Prostate gland (tissue), 2 donors: ENCODE data around the gene MORC3. TPM values are rescaled to one million over a fixed set of nuclear protein-coding genes. Genes with fewer than 3 reads are reported as not detected.

Source experiments
- DNase-seq: peaks from one replicate; pipeline ENCODE4 v3.0.0-alpha.2; 2019; ENCODE audit warnings: low spot score
- H3K27ac ChIP-seq, 2 donors: fragments of 200-600 bp; sonication (generic); 2 replicates each; pipeline ENCODE4 v1.5.1; 2017 to 2019
- H3K27me3 ChIP-seq: fragments of 200-600 bp; sonication (generic); replicated peaks from 2 replicates; pipeline ENCODE4 v1.5.1; 2019; ENCODE audit not compliant: insufficient read depth
- H3K36me3 ChIP-seq, 2 donors: fragments of 200-600 bp; sonication (generic); 1 replicate in 1 of 2; 2 replicates in 1 of 2; pipeline versions ENCODE4 v1.5.1 to v1.8.1; 2017 to 2019
- H3K4me1 ChIP-seq: fragments of 200-600 bp; sonication (generic); replicated peaks from 2 replicates; pipeline ENCODE4 v1.5.1; 2019
- H3K4me3 ChIP-seq, 2 donors: fragments of 200-600 bp; sonication (generic); 2 replicates each; pipeline ENCODE4 v1.5.1; 2017 to 2019
- H3K9me3 ChIP-seq: fragments of 200-600 bp; sonication (generic); 2 replicates; pipeline ENCODE4 v1.5.1; 2017
- POLR2A ChIP-seq: fragments of 450-650 bp; IDR thresholded peaks from one replicate; pipeline ENCODE4 v1.6.1; 2016; ENCODE audit warnings: antibody characterized with exemption, mild to moderate bottlenecking
- POLR2AphosphoS5 ChIP-seq: sonication (generic); formaldehyde crosslinking; IDR thresholded peaks from one replicate; pipeline ENCODE4 v1.6.1; 2017; ENCODE audit warnings: antibody characterized with exemption
- WGBS: methylation state at CpG from one replicate; pipeline ENCODE4 v1.1.5; 2018; 5-methylcytosine and 5-hydroxymethylcytosine counted together
- intact Hi-C: fragments of 100-400 bp; cut with DNase I; formaldehyde crosslinking; loops from one replicate; pipeline ENCODE4 v1.14.2; 2022
- total RNA-seq, 2 donors: library from RNA; depleted of rRNA; stranded (reverse); fragments of >200 nt; gene quantifications; one replicate each; pipeline ENCODE4 v1.1.0, GENCODE V29; 2016
- TF ChIP-seq, protein P1 (sequence below), 4 experiments: fragments of 200-600 bp in 2 of 4; fragments of 450-650 bp in 2 of 4; sonication (generic) in 2 of 4; IDR thresholded peaks; 1 replicate in 3 of 4; 2 replicates in 1 of 4; pipeline ENCODE4 v1.5.1; 2016 to 2019; ENCODE audit warnings: antibody characterized with exemption in 4 of 4, mild to moderate bottlenecking in 2 of 4, moderate library complexity in 2 of 4

MORC3 gene
- total RNA-seq, 2 donors from 2014 or later, result 34.8 to 42.0 TPM

DNA sequence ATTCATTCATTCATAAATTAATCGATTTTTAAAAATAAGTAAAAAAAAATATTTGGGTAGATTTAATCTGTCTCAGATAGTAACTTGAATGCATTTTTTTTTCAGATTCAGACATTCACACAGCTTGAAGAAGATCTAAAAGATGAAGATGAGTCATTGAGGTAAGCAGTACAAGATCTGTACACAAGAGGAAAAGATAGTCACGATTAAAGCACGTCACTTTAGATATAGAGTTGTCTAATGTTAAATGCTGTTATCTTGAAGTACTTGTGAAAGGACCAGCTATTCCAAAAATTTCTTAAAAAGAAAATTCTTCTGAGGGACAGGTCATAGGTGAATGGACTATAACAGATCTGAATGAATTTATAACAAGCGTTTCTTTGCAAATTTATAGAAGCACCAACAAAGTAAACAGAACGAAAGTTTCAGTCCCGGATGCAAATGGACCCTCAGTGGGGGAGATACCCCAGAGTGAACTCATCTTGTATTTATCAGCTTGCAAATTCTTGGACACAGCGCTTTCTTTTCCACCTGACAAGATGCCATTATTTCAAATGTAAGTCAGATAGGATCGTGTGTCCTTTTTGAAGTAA lies 31.2 kb upstream of the MORC3 start:
- no peak for TF ChIP-seq POLR2AphosphoS5
- no peak for TF ChIP-seq POLR2A
- TF ChIP-seq, protein P1, sequence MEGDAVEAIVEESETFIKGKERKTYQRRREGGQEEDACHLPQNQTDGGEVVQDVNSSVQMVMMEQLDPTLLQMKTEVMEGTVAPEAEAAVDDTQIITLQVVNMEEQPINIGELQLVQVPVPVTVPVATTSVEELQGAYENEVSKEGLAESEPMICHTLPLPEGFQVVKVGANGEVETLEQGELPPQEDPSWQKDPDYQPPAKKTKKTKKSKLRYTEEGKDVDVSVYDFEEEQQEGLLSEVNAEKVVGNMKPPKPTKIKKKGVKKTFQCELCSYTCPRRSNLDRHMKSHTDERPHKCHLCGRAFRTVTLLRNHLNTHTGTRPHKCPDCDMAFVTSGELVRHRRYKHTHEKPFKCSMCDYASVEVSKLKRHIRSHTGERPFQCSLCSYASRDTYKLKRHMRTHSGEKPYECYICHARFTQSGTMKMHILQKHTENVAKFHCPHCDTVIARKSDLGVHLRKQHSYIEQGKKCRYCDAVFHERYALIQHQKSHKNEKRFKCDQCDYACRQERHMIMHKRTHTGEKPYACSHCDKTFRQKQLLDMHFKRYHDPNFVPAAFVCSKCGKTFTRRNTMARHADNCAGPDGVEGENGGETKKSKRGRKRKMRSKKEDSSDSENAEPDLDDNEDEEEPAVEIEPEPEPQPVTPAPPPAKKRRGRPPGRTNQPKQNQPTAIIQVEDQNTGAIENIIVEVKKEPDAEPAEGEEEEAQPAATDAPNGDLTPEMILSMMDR (IDR thresholded peaks at IDR 0.05), result no peak
- H3K27me3 ChIP-seq, result no peaks in the 10 kb centered on the region
- no peaks in the 10 kb centered on the region for H3K4me1 ChIP-seq
- intact Hi-C loops, result no loop called here
- DNase-seq, result no peak
- H3K36me3 ChIP-seq, result peaks cover 0 to 6% of the 10 kb centered on the region in 2 donors
- no peak overlapping the region for H3K4me3 ChIP-seq
- no peaks in the 10 kb centered on the region for H3K9me3 ChIP-seq
- peak overlapping the region in 1 of 2 donors; percentile 1 for H3K27ac ChIP-seq
- 37% methylated on average over 8 of the region's 8 CpGs for WGBS

DNA sequence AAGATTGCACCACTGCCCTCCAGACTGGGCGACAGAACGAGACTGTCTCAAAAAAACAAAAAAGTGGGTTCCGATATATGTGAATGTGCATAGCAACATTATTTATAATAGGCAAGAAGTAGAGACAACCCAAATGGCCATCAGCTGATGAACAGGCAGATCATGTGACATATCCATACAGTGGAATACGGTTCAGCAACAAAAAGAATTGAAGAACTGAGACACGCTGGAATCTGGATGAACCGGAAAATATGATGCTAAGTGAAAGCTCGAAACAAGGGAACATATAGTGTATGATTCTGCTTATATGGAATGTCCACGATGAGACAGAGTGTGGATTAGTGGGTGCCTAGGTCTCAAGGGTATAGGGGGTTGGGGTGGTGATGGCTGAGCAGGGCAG lies 28.5 kb upstream of the MORC3 start:
- DNase-seq, result no peak
- H3K27me3 ChIP-seq, result no peaks in the 10 kb centered on the region
- H3K27ac ChIP-seq, result no peak overlapping the region
- no peak overlapping the region for H3K4me3 ChIP-seq
- WGBS, result 95% methylated on average over 8 of the region's 8 CpGs
- TF ChIP-seq, protein P1 (IDR thresholded peaks at IDR 0.05), result no peak
- TF ChIP-seq POLR2A (no peak), POLR2AphosphoS5 (no peak)
- no peaks in the 10 kb centered on the region for H3K4me1 ChIP-seq
- intact Hi-C loops, result no loop called here
- no peaks in the 10 kb centered on the region for H3K9me3 ChIP-seq
- H3K36me3 ChIP-seq, result peaks cover 0 to 6% of the 10 kb centered on the region in 2 donors

DNA sequence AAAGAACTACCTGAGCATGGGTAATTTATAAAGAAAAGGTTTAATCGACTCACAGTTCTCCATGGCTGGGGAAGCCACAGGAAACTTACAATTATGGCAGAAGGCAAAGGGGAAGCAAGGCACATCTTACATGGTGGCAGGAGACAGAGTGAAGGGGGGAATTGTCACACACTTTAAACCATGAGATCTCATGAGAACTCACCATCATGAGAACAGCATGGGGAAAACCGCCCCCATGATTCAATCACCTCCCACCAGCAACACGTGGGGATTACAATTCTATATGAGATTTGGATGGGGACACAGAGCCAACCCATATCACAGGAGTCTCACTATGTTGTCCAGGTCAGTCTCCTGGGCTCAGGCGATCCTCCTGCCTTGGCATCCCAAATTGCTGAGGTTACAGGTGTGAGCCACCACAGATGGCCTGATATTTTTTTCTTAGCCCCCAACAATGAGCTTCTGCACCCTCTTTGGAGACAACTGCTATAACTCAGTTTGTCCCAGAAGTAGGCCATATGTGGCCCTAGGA lies 22.5 kb upstream of the MORC3 start:
- peaks cover 0 to 6% of the 10 kb centered on the region in 2 donors for H3K36me3 ChIP-seq
- H3K27me3 ChIP-seq, result no peaks in the 10 kb centered on the region
- TF ChIP-seq POLR2A, result no peak
- TF ChIP-seq, protein P1 (IDR thresholded peaks at IDR 0.05), result no peak
- no peak for TF ChIP-seq POLR2AphosphoS5
- no peaks in the 10 kb centered on the region for H3K9me3 ChIP-seq
- intact Hi-C loops, result no loop called here
- 94% methylated on average over 4 of the region's 4 CpGs for WGBS
- no peak for DNase-seq
- H3K27ac ChIP-seq, result peak overlapping the region; percentile 89 to 91
- H3K4me1 ChIP-seq, result peaks cover 3% of the 10 kb centered on the region
- peak overlapping the region; percentile 13 to 30 for H3K4me3 ChIP-seq

DNA sequence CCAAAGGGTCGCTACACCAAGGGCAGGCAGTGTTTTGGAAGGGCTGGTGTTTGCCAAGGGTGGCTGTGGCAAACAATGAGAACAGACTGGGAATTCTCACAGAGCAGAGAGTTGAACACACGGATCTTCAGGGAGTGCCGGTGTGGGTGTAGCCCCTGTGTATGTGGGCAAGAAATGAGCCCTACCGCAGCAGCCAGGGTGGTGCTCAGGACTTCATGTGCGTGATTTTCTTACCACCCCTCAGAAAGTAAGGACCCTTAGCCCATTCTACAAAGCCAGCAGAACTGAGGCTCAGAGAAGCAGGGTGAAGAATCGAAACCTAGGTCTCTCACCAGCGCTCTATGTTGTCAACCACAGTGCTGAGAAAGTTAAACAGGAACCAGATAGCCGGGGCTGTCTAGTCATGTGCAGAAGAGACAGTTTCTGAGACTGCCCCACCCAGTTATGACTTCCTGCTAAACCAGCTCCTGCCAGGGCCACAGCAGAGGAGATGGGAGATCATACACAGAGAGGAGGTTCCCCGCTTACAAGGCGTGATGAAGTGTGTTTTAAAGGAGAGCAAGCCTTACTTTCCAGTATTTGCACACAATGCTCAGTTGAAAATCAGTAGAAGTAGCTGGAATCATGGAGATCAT lies 21.9 kb upstream of the MORC3 start:
- TF ChIP-seq, protein P1 (IDR thresholded peaks at IDR 0.05), result no peak
- TF ChIP-seq POLR2AphosphoS5, result peak; percentile 94
- TF ChIP-seq POLR2A, result peak; percentile 65
- peak overlapping the region; percentile 89 to 91 for H3K27ac ChIP-seq
- H3K36me3 ChIP-seq, result peaks cover 0 to 6% of the 10 kb centered on the region in 2 donors
- peak overlapping the region; percentile 13 to 30 for H3K4me3 ChIP-seq
- peaks cover 3% of the 10 kb centered on the region for H3K4me1 ChIP-seq
- no peaks in the 10 kb centered on the region for H3K27me3 ChIP-seq
- WGBS, result 35% methylated on average over 10 of the region's 10 CpGs
- H3K9me3 ChIP-seq, result no peaks in the 10 kb centered on the region
- DNase-seq, result peak; percentile 92
- intact Hi-C loops, result no loop called here
